ENCODE data around the gene TNFSF8.

TNFSF8 gene

DNA sequence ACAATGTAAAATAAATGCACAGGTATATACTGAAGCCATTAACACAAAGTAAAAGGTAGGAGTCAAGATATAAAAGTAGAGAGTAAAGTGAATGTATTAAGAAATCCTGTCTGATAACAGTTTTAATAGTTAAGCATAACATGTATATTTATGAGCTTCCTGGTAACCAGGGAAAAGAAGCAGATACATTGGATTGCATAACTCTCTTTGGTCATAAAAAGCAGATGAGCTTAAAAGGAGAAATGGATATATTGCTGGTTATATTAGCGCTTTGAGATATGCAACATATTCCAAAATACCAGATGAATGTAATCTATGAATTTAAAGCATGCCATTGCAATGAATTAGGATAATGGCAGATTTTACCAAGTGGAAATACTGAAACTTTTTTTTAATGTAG lies 6.2 kb upstream of the TNFSF8 start:
- no peak for DNase-seq (ENCODE audit: low read depth)

DNA sequence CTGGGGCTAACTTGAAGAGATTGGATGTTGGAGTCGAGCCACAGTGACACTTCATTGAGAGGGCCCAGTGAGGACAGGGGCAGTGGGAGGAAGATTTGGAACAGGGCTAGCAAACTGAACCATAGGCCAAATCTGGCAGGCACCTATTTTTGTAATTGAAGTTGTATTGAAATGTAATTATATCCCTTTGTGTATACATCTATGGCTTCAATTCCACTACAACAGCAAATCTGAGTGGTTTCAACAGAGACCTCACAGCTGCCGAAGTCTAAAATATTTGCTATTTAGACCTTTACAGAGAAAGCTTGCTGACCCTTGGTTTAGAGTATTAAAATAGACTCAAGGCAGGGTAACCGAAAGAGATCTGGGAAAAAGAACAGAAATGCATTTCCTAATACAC lies 4.7 kb upstream of the TNFSF8 start:
- no peak for DNase-seq (ENCODE audit: low read depth)

DNA sequence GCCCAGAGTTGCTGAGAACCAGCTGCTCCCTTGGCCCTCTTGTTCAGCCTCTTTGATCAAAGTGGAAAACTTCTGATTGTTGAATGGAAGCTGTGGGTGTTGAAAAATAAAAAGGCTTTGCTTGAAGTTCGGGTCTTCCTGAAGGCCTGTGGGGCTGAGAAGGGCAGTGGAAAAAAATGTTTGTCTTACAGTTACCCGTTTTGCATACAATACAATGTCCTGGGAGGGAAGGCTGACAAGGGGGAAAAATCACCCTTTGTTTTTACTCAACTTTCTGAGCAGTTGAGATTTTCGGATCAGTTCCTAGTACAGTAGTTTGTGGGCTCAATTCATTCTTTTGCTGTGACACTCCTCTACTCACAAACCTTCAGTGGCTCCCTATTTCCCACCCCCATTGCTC lies 2.1 kb upstream of the TNFSF8 start:
- DNase-seq (ENCODE audit: low read depth): no peak

DNA sequence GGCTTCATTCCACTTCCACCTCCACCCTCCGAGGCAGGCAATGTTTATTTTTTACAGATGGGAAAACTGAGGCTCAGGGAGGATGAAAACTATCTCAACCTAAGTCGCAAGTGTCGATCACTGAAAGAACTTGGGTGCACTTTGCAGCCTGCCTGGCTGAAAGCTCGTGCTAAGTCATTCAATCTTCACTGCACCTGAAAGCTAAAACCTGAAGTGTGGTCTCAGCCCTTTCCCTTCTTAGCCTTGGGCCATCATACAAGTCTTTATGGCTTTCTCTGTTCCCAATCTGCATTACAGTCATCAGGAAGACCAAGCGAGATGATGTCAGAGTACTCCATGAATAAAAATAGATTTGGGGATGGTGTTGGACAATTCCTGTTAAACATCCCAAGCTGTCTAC lies 1.0 kb upstream of the TNFSF8 start:
- DNase-seq (ENCODE audit: low read depth): no peak

DNA sequence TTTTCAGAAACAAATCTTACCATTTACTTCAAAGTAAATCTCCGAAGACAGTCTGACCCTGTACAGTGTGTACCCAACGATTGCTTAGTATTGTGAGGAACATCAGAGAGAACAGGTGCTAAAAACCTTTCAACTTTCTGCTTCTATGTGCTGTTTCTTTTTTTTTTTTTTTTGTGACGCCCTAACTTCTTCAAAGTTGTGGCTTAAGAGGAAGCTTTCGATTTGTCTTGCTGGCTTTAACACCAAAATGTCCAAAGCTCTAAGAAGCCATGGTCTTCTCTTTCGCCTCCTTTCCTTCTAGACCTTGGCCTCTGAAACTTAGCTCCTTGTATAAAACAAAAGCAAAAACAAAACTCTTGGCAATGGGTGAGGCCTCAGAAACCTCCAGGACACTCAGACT lies 1.2 kb downstream of the TNFSF8 start:
- no peak for DNase-seq (ENCODE audit: low read depth)

DNA sequence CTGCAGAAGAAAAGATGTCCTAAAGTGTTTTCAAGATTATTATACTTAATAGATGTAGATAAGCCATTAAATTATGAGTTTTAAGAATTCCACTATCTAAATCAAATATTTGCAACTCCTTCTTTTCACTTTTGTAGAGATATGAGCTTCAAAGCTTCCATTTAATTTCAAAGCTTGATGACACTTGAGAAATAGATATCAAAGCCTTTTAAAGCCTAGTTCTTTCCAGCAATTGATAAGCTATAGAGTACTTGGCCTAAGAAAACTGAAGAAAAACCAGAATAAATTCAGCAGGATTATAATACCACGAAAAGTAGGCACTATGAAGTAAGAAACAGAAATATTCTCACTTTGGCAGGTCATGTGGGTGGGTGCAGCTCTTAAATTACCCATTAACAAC lies 1.7 kb downstream of the TNFSF8 start:
- DNase-seq (ENCODE audit: low read depth): no peak

DNA sequence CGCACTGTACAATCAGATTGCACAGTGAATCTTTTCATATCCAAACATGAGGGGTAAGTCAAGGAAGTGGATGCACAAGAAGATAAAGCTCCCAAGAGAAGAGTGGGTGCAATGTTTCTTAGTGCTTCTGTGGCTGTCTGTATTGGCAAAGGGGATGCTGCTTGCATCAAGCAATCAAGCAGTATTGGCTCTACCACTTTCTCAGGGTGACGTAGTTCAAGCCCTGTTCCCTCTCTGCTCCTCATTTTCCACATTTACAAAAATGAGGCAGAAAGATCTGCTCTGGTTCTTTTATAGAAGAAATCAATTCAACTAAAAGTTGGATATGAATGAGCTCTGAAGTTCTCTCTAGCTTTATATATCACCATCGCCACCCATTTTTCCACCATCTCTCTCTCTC lies 2.3 kb downstream of the TNFSF8 start:
- DNase-seq (ENCODE audit: low read depth): no peak

DNA sequence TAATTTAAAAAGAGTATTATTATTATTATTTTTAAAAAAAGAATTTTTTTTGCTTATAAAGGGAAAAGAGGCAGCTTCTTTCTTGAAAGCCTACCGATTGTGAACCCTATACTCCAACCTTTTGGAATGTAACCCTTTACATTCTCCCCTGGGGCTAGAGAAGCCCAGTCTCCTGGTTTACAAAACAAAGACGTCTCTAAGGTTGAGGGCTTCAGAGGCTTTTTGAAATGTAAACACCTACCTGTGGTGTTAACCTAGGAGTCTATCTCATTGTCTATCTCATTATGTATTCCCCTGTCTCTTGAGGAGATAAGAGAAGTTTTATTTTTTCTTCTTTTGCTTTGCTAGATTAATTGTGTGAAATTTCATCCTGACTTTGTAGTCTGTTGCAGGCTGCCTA lies 4.7 kb downstream of the TNFSF8 start:
- no peak for DNase-seq (ENCODE audit: low read depth)

DNA sequence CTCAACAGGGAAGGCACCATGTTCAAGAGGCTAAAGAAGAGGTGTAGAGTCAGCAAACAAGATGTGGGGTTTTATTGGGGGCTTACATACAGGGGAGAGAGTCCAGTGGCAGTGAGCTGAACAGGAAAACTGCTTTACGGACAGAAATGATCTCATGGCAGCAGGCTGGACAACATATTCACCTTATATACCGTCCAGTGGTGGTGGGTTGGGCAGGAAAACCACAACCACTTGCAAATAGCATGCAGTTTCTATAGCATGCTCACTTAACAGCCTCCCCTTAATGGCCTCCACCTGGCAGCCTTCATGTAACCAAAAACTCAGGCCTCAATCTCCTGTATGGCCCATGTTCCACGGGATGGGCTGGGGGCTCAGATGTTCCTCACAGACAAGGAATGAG lies 5.4 kb downstream of the TNFSF8 start:
- DNase-seq (ENCODE audit: low read depth): no peak

DNA sequence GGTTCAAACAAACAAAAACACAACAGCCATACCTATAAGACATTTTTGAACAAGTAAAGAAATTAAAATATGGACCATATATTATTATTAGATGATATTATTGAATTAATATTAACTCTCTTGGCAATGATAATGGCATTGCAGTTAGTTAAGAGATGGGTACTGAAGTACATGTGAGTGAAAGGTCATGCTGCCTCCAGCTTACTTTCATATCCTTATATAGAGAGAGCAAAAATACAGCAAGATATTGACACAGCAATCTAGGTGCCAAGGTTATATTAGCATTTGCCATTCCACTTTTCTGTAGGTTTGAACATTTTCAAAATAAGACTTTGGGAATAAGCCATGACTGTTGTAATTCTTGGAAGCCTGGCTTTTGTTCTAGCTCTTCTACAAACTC lies 6.1 kb downstream of the TNFSF8 start:
- DNase-seq (ENCODE audit: low read depth): no peak

DNA sequence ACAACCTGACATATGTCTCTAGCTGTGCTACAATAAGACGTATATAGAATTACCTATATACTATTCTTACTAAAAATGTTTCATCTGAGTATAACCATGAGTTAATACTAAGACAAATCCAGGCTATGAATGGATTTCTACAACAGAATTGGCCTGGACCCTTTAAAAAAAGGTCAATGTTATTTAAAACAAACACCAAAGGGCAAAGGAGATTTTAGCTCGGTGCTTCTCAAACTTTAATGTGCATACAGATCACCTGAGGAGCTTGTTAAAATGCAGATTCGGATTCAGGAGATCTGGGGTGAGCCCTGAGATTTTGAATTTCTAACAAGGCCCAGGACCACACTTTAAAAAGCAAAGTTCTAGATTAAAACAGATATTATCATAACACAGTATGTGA lies 6.5 kb downstream of the TNFSF8 start:
- no peak for DNase-seq (ENCODE audit: low read depth)

DNA sequence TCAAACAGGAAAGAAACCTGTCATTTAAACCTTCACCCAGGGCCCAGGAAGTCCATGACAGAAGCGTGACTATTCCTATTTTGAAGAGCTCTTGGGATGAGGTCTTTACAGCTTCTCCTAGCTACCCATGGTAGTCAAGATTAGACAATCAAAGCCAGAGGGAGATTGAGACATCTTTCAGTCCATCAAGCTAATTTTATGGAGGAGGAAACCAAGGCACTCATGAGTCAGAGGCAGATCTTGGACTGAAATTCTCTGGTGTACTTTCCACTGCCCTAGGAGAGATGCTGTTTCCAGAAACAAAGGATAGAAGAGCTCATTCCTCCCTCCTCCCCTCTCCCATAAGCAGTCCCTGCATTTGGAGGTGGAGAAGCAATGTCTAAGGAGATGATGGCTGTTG lies 9.2 kb downstream of the TNFSF8 start:
- no peak for DNase-seq (ENCODE audit: low read depth)

DNA sequence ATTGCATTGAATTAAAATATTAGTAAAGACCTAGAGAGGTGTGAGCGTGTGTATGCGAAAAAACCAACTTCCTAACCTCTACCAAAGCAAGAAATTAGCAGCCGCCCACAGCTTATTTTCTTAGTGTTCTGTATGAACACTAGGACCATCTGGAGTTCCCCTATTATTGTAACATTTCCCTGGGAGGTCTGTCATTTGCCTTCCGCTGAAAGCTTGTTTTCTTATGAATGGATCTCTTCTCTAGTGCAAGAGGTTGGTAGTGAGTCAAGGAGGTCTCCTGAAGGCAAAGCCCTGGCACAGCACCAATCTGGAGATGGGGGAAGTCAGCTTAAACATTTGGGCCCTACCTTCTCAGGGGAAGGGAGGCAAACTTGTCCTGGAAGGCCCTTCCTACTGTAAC lies 10.8 kb downstream of the TNFSF8 start:
- no peak for DNase-seq (ENCODE audit: low read depth)

DNA sequence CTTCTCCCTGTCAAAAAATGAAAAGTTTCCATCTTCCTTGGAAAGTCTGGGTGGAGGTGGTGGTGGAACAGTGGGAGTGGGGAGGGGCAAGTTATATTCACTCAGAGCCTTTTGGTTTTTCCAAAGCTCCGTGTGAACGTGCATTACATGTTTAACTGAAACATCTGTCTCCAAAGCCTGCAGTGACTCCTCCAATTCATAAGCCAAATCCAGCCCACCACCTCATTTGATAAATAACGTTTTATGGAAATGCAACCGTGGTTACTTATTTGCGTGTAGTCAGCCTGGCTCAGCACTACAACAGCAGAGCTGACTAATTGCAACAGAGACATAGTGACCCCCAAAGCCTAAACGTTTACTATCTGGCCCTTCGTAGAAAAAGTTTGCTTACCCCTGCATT lies 13.9 kb downstream of the TNFSF8 start:
- no peak for DNase-seq (ENCODE audit: low read depth)

DNA sequence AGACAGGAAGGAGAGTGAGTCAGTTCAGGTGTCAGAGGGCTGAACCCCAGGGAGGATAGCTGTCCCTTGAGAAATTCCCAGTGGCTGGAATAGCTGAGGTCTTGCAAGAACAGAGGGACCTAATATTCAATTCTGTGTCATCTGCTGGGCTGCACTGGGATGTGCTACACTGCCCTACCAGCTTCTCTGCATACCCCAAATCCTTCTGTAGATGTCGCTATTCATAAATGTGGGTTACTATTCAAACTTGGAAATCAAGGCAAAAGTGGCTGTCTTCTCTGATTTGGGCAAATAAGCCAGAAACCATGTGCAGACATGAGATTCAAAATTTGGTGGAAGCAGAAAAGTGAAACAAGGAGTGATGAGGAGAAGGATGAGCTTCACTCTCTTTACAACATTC lies 16.3 kb downstream of the TNFSF8 start:
- DNase-seq (ENCODE audit: low read depth): no peak

DNA sequence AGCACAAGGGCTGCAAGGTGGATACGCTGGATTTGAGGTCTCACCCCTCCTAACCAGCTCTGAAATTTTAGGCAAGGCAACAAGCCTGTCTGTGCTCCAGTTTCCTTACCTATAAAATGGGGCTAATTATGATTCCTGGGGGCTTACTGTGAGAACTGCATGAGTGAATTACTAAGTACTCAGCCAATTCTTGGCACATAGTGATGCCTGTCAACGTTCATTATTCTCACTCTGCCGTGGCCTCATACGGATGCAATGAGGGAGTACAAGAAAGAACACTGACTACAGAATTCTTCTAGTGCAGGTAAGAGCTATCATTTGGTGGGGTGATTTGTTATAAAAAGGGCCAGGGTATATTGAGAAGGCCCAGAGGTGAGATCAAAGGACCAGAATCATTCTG lies 16.7 kb downstream of the TNFSF8 start:
- DNase-seq (ENCODE audit: low read depth): no peak

DNA sequence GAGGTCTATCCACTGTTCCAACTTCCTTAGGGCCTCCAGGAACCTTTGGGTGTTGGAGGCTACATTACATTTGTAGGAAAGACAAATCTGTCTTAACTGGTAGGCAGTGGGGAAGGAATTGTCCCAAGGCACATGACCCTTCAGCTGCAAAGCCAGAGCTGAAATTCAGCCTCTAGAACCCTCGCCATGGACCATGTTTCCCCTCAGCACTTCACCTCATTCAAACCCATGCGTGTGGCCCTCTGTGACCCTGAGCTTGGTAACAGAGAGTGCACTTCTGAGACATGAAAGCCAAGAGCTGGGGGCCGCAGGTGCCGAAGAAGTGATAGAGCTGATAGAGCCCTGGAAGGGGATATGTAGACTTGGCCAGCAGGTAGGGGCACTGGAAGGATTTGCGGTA lies 17.2 kb downstream of the TNFSF8 start:
- DNase-seq (ENCODE audit: low read depth): no peak

DNA sequence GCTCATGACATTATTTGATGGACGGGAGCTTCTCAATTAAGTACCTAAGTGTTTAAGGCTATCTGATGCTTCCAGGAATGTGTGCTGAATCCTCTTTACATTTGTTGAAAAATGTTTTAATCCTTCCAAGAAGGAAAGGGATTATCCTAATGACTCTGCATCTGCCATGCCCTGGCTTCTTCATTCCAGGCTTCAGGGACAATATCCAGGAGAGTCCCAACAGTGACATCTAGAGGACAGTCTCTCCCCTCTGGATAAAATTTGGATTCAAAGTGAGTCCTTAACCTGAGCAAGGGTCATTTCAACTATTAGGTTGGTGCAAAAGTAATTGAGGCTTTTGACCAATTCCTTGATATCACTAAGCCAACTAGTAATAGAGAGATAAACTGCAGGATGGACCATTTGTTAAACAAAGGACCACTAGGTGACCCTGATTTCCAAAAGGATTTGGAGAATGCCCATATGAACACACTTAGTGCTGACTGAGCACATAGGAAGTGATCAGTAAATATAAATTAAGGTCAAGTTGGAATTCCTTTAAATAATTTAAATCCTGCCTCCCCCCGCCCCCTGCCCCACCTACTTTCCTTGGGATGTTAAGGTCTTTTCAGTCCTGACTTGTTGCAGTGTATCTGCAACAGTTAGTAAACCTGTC lies 19.1 kb downstream of the TNFSF8 start:
- DNase-seq (ENCODE audit: low read depth): no peak

DNA sequence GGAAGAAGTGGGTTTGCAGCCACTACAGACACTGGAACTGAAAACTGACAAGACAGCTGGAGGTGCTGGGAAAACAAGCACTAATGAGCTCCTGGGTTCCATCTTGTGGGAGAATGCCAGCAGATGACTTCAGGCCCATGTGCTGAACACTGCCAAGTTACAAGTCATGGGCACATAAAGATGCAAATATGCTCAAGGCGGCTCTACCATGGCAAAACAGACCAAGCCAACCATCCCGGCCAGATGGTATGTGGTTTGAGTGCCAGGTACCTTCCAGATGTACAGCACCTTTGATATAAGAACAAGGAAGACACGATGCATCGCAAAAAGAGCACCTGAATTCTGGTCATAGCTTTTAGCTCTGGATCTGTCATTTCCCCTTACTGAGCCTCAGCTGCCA lies 19.9 kb downstream of the TNFSF8 start:
- no peak for DNase-seq (ENCODE audit: low read depth)

DNA sequence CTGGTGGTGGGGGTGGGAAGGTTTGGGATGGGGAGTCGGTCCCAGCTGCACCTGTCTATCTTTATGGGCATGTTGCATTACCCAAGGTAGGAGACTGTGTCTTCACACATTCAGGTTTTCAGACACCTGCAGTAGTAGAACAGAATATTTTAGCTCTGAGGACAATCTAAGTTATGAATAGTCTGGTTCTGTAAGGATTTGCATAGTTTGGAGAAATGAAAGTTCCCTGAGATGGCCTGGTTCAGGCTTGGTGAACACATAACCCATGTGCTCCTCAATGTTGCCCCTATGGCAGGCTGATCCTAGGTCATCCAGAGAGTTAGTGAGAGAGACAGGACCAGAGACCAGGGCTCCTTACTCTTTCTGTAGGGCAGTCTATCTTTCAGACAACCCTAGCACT lies 20.7 kb downstream of the TNFSF8 start:
- no peak for DNase-seq (ENCODE audit: low read depth)

DNA sequence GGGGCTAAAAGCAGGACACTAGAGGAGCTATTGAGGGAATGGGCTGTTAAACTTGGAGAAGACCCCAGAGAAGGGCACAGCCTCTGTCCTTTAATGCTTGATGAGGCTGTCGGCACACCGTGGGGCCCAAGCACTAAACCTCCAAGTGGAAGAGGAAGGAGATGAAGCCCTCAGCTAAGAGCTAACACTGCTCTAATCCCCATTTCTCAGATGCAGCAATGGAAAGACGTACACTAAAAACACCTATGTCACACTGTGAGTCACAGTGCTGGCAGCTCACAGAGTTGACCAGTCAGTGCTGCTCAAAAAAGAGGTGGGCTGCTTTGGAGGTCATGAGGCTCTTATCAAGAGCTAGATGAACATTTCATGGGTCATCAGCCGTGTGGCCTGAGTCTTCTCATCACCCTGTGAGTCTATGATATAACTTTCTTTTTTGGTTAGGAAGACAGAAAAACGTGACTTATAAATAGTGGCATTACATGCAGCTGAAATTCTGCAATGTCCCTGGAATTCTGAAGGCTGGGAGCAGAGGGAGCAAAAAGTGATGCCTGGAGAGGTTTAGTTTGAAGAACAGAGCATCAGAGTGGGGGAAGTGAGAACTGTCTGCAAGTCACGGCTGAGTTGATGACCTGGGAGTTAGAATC lies 21.5 kb downstream of the TNFSF8 start:
- no peak for DNase-seq (ENCODE audit: low read depth)

DNA sequence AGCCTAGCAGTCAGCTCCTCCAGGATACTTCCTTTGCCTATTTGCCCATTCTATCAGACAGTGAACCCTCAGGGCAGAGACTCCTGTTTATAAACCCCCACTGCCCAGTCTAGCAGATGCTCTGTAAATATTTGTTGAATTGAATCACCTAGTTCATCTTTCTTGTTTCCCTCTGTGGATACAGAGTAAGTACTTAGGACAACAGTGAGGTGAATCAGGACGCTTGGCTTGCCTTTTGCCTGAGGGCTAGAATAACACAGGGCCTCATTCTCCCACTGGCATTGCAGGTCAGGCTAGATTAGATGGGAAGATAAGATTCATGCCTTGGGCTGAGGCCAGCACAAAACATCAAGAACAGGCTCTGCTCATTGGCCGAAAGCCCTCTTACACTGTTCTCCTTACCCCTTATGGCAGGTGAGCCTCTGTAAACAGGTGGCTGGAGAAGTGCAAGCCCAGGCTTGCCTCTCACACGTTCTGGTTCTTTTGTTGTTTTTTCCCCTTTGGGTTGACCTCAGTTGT lies 22.2 kb downstream of the TNFSF8 start:
- no peak for DNase-seq (ENCODE audit: low read depth)

DNA sequence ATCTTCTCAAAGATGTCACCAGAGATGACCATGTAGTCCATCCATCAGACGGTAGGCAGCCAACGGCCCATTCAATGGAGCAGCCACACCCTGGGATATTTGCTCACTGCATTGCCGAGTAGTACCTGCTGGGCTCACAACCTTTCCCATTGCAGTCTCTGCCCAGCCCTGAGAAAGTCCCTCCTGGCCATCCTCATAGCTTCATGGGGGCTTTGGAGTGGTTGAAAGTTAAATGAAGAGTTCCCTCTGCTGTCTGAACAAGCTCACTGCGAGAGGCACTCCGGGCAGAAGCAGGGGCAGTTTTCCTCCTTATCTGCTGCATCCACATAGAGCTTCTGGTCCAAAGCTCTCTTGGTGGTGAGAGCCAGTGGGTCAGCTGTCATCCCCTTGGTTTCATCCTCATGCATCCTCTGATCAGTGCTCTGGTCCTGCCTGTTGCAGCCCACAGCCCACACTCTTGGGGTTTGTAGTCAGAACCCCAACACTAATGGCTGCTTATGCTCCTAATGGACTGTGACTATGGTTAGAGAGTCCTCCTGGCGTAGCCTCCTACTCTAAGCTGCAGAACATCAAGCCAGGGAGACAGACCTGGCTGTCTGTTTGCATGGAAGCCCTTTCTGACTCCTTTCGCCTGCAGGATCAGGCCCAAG lies 23.3 kb downstream of the TNFSF8 start:
- no peak for DNase-seq (ENCODE audit: low read depth)
